ENCODE measurements around the gene DGKE.

DGKE gene

DNA sequence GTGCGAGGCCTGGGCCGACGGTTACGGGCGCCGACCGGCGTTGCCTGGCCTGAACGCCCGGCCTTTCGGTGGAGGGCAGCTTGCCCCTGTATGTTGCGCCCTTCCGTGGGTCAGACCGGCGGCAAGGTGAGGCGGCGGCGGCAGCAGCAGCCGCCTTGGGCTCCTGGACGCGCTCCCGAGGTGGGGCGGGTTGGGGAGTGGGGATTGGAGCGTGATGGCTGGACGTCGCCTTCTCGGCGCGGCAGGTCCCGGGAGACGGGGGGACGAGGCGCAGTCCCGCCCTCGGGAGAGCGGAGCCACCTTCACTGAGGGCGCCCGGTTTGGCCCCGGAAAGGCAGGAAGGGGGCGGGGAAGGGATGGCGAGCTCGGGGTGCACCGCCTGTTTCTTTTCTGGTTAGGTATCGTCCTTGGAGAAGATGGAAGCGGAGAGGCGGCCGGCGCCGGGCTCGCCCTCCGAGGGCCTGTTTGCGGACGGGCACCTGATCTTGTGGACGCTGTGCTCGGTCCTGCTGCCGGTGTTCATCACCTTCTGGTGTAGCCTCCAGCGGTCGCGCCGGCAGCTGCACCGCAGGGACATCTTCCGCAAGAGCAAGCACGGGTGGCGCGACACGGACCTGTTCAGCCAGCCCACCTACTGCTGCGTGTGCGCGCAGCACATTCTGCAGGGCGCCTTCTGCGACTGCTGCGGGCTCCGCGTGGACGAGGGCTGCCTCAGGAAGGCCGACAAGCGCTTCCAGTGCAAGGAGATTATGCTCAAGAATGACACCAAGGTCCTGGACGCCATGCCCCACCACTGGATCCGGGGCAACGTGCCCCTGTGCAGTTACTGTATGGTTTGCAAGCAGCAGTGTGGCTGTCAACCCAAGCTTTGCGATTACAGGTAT lies 671 bp downstream of the DGKE start (continued):
- TF ChIP-seq, protein P1, sequence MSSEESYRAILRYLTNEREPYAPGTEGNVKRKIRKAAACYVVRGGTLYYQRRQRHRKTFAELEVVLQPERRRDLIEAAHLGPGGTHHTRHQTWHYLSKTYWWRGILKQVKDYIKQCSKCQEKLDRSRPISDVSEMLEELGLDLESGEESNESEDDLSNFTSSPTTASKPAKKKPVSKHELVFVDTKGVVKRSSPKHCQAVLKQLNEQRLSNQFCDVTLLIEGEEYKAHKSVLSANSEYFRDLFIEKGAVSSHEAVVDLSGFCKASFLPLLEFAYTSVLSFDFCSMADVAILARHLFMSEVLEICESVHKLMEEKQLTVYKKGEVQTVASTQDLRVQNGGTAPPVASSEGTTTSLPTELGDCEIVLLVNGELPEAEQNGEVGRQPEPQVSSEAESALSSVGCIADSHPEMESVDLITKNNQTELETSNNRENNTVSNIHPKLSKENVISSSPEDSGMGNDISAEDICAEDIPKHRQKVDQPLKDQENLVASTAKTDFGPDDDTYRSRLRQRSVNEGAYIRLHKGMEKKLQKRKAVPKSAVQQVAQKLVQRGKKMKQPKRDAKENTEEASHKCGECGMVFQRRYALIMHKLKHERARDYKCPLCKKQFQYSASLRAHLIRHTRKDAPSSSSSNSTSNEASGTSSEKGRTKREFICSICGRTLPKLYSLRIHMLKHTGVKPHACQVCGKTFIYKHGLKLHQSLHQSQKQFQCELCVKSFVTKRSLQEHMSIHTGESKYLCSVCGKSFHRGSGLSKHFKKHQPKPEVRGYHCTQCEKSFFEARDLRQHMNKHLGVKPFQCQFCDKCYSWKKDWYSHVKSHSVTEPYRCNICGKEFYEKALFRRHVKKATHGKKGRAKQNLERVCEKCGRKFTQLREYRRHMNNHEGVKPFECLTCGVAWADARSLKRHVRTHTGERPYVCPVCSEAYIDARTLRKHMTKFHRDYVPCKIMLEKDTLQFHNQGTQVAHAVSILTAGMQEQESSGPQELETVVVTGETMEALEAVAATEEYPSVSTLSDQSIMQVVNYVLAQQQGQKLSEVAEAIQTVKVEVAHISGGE (tag by site-specific recombination; conservative IDR thresholded peaks at IDR 0.05; ENCODE audit: low read depth), result peak; percentile 96
- no peak for TF ChIP-seq ZNF549 (tag by site-specific recombination; IDR thresholded peaks at IDR 0.05)
- no peak for TF ChIP-seq ZNF132 (tag by site-specific recombination; IDR thresholded peaks at IDR 0.05; ENCODE audit: borderline replicate concordance)
- TF ChIP-seq ZNF830 (tag by site-specific recombination; IDR thresholded peaks at IDR 0.05; ENCODE audit: low read depth), result no peak
- TF ChIP-seq ZNF692 (tag by site-specific recombination; IDR thresholded peaks at IDR 0.05), result no peak
- TF ChIP-seq YY1 (tag by site-specific recombination; IDR thresholded peaks at IDR 0.05), result no peak; the same call in 1 of the 2 replicates
- no peak for TF ChIP-seq ZNF394 (tag by site-specific recombination; IDR thresholded peaks at IDR 0.05; ENCODE audit: borderline replicate concordance)
- no peak for TF ChIP-seq ZNF324 (tag by site-specific recombination; IDR thresholded peaks at IDR 0.05)
- TF ChIP-seq, protein P2, sequence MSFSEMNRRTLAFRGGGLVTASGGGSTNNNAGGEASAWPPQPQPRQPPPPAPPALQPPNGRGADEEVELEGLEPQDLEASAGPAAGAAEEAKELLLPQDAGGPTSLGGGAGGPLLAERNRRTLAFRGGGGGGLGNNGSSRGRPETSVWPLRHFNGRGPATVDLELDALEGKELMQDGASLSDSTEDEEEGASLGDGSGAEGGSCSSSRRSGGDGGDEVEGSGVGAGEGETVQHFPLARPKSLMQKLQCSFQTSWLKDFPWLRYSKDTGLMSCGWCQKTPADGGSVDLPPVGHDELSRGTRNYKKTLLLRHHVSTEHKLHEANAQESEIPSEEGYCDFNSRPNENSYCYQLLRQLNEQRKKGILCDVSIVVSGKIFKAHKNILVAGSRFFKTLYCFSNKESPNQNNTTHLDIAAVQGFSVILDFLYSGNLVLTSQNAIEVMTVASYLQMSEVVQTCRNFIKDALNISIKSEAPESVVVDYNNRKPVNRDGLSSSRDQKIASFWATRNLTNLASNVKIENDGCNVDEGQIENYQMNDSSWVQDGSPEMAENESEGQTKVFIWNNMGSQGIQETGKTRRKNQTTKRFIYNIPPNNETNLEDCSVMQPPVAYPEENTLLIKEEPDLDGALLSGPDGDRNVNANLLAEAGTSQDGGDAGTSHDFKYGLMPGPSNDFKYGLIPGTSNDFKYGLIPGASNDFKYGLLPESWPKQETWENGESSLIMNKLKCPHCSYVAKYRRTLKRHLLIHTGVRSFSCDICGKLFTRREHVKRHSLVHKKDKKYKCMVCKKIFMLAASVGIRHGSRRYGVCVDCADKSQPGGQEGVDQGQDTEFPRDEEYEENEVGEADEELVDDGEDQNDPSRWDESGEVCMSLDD (tag by site-specific recombination; IDR thresholded peaks at IDR 0.05), result peak; percentile 62; the same call in 1 of the 2 replicates
- no peak for TF ChIP-seq ZNF37A (tag by site-specific recombination; IDR thresholded peaks at IDR 0.05)
- TF ChIP-seq ZNF629 (tag by site-specific recombination; IDR thresholded peaks at IDR 0.05), result peak; percentile 22; the same call in 1 of the 2 replicates
- TF ChIP-seq OSR2 (tag by site-specific recombination; IDR thresholded peaks at IDR 0.05), result no peak
- TF ChIP-seq ZNF561 (tag by site-specific recombination; IDR thresholded peaks at IDR 0.05; ENCODE audit: borderline replicate concordance), result peak; percentile 2; the same call in 1 of the 2 replicates
- TF ChIP-seq KLF7 (tag by site-specific recombination; IDR thresholded peaks at IDR 0.05; ENCODE audit: borderline replicate concordance), result no peak
- no peak for TF ChIP-seq YY2 (tag by site-specific recombination; IDR thresholded peaks at IDR 0.05)
- TF ChIP-seq BCL11A (tag by site-specific recombination; IDR thresholded peaks at IDR 0.05; ENCODE audit: low read depth), result no peak
- TF ChIP-seq ZNF530 (tag by site-specific recombination; IDR thresholded peaks at IDR 0.05; ENCODE audit: low read depth), result no peak
- TF ChIP-seq GLIS1 (tag by site-specific recombination; IDR thresholded peaks at IDR 0.05), result peak; percentile 8; the same call in 1 of the 2 replicates
- TF ChIP-seq ZNF837 (tag by site-specific recombination; IDR thresholded peaks at IDR 0.05), result no peak
- no peak for TF ChIP-seq ZNF555 (tag by site-specific recombination; conservative IDR thresholded peaks at IDR 0.05)
- no peak for TF ChIP-seq ZNF768 (tag by site-specific recombination; IDR thresholded peaks at IDR 0.05)
- peak; percentile 71 for TF ChIP-seq SP3 (tag by site-specific recombination; IDR thresholded peaks at IDR 0.05)
- no peak for TF ChIP-seq ATF2 (tag by site-specific recombination; IDR thresholded peaks at IDR 0.05; ENCODE audit: low read depth)
- TF ChIP-seq ZNF623 (tag by site-specific recombination; IDR thresholded peaks at IDR 0.05), result no peak
- TF ChIP-seq GFI1B (tag by site-specific recombination; IDR thresholded peaks at IDR 0.05), result no peak
- no peak for TF ChIP-seq ZNF48 (tag by site-specific recombination; IDR thresholded peaks at IDR 0.05)
- TF ChIP-seq ZNF138 (tag by site-specific recombination; IDR thresholded peaks at IDR 0.05; ENCODE audit: borderline replicate concordance), result no peak
- no peak for TF ChIP-seq ZNF707 (tag by site-specific recombination; IDR thresholded peaks at IDR 0.05)
- no peak for TF ChIP-seq ZNF239 (tag by site-specific recombination; IDR thresholded peaks at IDR 0.05)

Data from HEK293 (cell line).